GM21515 (cell line): ENCODE data around the gene EMC10.

Experiments used
- ATAC-seq: cut with Tn5 transposase; IDR thresholded peaks from one replicate; pipeline ENCODE4 v1.9.1; 2021; ENCODE audit not compliant: unreplicated experiment

Gene EMC10

DNA sequence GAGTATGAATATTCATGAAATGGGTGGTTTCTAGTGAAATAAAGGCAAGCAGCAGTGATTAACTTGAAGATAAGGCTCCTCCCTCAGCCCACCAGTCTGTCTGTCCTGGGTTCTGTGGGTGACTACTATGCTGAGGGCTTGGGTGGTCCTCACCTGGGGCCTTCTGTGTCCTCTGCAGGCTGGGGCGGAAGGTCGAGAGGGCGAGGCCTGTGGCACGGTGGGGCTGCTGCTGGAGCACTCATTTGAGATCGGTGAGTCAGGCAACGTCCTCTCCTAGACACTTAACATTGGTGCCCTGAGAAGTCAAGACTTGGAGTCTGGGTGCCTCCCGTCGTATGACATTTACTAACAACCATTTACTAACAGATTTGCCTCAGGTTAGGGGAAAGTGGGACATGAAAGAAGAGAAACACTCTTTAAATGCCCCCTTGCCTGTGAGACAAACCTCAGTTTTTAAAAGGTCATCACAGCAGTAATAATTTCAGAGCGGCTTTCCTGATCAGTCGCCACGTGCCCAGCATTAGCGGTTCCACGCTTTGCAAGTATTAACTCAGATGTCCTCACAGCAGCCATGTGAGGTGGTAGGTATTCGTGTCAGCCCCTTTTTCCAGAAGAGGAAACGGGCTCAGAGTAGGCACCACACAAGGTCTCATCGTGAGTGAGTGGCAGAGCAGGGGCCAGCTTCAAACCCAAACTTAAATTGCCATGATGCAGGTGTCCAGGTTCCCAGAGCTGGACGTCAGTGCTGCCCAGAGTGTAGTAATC is 1.6 kb downstream of the EMC10 start:
- no peak for ATAC-seq

DNA sequence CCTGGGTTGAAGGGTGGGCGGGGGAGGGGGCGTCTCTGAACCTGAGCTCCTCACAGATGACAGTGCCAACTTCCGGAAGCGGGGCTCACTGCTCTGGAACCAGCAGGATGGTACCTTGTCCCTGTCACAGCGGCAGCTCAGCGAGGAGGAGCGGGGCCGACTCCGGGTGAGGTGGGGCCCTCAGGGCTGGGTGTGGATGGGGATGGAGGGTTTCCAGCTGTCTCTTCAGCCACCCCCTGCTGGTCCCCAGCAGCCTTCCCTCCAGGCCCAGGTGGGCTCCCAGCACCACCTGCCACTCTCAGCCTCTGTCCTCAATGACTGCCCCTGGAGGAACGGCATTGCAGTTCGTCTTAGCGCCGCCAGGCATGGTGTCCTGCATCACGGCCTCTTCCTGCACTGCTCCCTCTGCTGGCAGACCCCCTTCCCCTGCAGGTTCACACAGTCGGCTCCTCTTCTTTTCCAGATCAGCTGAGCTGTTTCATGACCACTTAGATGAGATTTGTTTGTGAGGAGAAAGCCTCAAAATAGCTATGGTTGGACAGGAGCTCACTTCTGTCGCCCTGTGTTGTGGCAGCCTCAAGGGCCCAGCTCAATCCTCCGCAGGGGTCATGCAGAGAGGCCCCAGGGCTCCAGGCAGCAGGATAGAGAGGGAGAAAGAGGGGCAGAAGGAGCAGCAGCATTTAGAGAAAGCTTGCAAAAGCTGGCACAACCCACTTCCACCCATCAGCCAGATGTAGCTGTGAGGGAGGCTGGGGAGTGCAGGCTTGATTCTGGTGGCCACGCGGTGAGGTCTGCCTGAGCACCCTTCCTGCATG is 2.8 kb downstream of the EMC10 start:
- no peak for ATAC-seq

DNA sequence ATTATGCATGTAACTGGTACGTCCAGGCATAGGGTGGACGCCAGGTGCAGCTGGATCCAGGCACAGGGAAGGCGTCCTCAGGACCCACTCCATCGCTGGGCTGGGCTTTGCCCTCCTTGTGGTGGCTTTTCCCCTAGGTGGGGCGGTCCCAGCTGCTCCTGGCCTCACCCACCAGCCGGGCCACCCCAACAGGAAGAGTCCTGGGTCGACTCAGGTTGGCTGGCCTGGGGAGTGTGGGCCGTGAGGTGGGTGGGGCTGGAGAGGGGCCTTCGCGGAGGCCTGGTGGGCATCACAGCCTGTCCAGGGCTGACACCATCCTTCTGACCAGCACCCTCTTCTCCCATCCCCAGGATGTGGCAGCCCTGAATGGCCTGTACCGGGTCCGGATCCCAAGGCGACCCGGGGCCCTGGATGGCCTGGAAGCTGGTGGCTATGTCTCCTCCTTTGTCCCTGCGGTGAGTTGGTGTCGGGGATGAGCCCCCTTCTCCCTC is 3.5 kb downstream of the EMC10 start:
- ATAC-seq: no peak

DNA sequence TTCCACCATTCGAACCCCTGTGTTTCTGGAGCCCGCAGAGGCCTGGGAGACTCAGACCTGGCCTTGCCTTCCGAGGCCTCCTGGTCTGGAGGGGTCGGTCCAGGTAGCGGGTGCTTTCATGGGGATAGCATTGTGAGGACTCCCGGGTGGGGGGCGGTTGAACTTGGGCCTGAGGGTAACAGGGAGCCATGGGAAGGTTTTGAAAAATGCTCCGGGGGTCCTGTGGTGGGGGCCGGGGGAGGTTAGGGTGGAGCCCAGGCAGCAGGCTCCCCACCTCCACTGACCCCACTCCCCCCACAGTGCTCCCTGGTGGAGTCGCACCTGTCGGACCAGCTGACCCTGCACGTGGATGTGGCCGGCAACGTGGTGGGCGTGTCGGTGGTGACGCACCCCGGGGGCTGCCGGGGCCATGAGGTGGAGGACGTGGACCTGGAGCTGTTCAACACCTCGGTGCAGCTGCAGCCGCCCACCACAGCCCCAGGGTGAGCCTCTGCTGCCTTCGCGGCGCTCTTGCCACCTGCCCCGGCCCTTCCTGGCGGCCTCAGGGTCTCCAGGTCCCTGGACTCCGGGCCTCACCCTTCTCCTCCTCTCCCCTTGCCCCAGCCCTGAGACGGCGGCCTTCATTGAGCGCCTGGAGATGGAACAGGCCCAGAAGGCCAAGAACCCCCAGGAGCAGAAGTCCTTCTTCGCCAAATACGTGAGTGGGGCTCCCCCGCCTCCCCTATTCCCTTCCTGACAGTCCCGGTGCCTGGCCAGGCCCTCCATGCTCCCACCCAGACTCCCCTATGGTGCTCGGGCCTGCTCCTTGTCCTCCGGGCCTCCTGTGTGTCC is 4.2 kb downstream of the EMC10 start:
- ATAC-seq: no peak

DNA sequence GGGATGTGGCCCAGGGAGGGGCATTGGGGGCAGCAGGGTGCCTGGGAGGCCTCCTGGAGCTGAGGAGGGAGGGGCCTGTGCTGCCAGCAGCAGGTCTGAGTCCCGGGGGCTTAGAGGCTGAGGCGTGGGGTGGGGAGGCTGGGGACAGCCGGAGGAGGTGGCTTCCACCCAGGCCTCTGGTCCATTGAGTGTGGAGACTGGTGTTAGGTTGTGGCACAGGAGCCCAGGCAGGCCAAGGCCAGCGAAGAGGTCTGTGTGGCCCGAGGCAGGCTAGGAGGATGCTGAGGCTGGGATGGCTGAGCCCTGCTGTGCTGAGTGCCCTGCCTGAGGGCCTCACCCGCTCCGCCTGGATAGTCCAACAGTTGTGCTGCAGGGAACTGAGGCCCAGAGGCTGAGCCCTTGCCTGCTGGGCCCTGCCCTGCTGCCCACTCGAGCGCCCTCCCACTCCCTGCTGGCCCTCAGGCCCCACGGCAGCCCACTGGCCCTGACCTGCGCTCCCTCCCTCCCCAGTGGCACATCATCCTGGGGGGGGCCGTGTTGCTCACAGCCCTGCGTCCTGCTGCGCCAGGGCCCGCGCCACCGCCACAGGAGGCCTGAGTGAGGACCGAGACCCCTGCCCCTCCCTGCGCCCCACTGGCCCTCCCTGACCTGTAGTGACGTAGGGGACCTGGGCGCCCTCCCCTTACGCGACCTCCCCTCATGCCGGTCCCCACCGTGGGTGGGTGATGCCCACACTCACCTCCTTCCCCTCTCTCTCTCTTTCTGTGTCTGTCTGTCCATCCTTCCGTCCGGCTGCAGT is 5.2 kb downstream of the EMC10 start:
- ATAC-seq: no peak

DNA sequence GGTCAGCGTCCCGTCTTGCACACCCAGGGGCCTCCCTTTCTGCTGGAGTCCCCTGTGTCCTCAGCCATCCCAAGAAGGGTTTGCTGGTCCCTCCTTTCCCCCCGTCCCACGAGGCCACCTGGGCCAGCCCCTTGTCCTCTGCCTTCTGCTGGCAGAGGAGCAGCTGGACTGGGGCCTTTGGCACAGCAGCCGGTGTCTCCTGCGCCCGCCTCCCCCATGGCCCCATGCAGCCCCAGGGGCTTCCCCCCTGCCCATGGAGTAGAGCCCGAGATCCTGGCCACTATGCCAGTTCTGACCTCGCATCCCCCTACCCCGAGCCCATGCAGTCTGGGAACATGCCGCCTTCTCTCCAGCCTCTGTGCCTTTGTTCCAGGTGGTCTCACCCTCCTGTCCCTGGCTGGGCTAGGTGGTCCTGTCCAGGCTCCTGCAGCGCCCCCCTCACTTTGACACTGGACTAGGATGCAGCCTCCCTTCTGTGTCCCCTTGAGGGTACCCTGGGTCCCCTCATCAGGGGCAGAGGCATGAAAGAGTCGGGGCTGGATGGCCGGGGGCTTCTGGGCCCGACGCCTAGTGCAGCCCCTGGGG is 6.1 kb downstream of the EMC10 start:
- ATAC-seq: no peak

DNA sequence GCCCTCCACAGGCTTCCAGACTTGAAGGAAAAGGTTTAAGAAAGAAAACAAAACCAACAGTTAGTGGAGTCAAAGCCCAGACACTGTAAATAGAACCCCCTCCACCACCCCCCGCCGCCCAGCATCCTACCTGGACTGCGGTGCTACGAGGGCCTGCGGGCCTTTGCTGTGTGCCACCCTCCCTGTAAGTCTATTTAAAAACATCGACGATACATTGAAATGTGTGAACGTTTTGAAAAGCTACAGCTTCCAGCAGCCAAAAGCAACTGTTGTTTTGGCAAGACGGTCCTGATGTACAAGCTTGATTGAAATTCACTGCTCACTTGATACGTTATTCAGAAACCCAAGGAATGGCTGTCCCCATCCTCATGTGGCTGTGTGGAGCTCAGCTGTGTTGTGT is 6.6 kb downstream of the EMC10 start:
- no peak for ATAC-seq

DNA sequence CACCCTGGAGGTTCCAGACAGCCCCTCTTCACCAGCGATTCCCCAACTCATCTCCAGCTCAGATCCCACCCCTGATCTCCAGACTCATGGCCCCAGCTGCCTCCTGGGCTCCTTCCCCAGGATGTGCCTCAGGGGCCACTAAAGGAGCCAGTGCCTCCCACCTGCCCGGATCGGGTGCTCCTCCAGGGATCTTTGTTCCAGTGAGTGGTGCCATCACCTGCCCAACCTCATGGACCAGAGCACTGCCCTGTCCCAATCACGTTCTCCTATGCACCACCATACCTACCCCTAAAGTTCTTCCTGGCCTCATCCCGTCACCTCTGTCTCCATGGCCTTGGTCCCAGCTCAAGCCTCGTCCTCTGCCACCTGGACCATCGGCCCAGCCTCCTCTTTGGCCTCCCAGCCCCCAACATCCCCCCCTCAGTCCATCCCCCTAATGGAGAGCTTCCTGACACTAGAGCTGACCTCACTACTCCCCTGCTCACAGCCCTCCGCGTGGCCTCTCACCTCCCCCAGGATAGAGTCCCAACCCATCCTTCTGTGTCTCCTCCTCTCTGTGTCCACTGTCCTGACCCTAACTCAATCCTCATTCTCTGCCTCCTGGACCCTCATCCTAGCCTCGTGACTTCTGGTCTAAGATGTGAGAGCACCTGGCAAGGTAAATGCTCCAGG is 9.1 kb downstream of the EMC10 start:
- no peak for ATAC-seq

DNA sequence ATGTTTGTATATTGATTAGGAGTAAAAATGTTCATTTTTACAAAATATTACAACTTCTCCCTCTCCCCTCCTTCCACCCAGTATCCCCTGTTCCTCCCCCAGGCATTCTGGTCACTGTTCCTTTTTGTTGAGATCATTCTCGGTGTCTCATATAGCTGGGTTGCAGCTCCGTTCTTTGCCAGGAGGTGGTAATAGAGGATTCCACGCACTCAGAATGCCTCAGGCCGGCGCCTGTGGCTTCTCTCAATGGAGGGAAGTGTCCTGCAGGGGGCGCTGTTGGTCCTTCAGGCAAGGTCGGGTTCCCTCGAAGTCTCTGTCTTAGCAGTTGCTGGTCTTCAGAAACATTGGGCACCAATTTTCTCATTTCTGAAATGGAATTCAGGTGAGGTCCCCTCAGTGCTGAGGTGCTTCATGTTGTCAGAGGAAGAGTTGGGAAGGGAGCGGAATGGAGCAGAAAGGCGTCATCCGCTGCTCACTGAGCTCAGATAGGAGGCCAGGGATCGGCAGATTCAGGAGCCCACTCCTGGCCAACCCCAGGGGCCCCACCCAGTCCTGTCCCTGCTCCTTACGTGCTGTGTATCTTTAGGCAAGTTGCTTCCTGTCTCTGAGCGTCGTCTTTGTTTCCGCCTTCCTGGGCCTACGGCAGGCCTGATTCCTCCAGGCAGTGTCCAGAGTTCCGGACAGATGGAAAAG is 10.7 kb downstream of the EMC10 start:
- ATAC-seq: no peak

DNA sequence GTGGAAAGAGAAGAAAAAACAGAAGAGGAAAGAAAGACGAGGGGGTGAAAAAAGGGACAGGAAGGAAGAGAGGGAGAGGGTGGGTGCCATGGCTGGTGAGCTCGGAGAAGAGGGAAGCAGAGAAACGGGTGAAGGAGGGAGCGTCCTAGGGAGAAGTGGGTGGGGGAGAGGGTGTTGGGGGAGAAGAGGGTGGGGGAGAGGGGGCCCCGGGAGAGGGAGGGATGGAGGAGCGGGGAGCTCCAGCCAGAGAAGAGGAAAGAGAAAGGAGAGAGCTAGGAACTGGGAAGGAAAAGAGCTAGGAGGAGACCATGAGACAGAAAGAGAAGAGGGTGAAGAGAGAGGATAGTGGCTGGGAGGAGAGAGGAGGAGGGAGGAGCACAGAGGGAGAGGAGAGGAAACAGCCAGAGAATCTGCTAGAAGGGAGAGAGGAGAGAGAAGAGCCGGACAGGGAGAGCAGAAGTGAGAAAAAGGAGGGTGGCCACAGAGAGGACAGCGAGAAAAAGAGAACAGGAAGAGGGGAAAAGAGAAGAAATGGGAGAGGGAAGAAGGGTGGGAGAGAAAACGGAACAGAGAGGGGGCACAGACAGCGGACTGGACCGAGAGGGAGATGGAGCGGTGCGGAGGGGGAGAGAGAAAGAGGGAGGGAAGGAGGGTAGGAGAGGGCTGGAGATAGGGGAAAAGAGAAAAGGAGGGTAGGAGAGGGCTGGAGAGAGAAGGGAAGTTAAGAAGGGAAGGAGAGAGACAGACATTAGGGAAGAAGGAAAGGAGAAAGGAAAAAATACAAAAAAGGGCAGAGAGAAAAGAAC is 12.3 kb downstream of the EMC10 start:
- ATAC-seq: no peak

DNA sequence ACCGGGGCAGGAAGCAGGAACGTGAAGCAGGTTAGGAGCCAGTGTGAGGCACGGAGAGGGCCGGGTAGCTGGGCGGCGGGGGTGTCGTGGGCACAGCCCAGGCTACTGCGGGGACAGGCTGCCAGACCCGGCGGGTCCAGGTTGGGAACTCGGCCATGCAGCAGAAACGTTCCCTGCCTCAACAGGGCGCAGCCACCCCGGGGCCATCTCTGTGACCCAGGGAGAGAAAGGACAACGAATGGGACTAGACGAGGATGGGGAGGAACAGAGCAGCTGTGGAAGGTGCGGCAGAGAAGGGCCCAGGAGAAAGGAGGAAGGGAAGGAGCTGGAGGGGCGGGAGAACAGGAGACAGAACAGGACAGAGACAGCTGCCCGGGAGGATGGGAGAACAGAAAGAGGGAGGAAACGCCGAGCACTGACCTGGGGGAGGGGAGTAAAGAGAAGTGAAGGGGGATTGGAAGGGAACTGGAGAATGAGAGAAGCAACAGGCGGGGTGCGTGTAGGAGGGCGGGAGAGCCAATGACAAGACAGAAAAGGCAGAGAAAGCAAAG is 13.2 kb downstream of the EMC10 start:
- no peak for ATAC-seq

DNA sequence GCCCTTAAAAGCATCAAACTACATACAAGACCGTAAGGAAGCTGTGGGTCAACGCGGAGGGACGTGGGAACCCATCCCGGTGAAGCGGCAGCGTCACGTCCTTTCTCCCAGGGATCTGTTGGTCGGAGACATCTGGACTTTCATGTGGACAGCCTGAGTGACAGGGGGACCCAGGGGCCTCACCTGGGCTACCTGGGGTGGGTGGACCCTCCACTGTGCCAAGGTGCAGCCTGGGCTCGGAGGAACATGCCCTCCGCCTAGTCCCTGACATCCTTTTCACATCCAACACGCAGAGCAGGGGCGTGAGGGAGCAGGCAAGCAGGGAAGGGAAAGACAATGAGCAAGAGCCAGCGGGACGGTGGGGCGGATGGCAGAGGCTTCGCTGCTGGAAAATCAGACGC is 14.1 kb downstream of the EMC10 start:
- ATAC-seq: no peak

DNA sequence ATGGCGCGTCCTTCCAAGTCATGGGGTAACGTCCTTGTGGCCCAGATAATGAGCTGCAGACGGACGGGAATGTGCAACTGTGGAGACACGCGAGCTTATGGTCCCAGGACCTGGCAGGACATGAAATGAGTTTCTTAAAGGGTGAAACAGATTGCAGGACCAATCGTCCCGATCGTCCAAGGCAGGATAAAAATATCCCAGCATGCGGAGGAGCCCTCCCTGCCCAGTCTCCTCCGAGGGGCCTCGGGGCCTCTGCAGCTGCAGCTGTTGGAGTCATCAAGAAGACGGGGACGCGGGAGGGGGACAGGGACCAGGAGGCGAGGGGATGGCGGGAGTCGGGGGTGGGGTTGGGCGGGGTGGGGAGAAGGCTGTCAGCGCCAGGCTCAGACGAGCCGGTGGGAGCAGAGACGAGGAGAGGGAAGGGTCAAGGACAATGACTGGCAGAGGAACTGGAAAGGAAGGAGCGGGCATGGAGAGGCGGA is 14.7 kb downstream of the EMC10 start:
- ATAC-seq: no peak

DNA sequence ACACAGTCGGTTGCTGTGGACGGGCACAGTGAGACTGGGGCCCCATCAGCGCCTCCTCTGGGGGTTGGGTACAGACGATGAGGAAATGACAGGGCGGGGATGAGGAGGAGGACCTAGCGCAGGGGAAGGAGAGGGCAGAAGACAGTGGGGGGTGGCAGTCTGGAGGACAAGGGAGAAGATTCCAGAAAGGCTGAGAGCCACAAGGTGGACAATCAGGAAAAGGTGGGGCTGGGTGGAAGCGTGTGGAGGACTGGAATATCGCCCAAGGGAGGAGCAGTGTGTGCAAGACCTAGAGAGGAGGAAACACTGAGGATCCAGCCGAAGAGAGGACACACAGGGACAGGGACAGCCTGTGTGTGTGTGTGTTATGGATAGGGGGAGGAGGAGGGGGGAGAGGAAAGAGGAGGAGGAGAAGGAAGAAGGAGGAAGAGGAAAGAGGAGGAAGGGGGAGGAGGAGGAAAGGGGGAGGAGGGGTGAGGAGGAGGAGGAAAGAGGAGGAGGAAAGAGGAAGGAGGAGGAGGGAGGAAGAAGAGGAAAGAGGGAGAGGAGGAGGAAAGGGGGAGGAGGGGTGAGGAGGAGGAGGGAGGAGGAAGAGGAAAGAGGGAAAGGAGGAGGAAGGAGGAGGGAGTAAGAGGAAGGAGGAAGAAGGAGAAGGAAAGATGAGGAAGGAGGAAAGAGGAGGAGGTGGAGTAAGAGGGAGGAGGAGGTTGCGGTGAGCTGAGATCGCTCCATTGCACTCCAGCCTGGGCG is 16.2 kb downstream of the EMC10 start:
- no peak for ATAC-seq

DNA sequence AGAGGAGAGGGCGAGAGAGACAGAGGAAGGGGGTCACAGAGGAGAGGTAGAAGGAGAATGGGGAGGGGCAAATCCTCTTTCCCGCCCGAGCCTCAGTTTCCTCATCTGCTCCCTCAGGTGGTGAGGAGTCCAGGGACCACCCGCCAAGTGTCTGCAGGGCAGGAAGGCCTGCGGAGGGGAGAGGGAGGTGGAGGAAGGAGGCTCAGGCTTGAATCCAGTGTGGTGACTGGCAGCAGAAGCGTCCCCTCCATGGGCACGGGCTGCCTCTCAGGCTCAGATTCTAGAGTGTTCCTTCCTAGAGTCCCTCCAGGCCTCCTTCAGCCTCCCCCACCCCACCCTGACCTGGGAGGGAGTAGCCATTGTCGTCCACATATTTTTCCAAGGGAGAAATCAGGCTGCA is 16.9 kb downstream of the EMC10 start:
- ATAC-seq: no peak

DNA sequence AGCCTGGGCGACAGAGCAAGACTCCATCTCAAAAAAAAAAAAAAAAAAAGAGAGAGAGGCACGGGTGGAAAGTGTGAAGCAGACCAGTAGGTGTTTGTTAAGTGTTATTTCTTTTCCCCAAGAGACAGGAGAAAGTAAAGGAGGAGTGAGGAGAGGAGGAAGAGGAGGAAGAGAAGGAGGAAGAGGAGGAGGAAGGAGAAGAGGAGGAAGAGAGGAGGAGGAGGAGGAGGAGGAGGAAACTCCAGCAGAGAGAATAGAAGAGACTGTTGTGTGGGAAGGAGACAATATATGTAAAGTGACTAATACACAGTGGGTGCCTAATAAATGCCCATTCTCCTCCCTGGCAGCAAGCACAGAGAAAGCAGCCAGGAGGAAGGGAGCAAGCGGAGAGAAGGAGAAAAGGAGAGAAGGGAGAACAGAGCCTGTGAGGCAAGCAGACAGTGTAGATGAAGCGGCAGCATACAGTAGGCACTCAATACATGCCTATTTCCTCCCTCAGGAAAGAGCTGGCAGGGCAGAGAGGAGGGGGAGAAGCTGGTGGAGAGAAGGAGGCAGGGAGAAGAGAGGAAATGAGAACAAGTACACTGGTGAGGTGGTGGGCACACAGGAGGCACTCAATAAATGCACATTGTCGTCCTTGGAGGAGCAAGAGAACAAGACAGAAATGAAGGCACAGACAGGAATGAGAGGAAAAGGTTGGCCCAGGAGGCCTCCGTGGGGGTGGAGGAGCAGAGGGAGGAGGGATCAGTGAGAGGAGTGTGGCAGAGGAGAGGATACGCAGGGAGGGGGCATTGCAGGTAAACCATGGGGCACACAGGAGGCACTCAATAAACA is 18.1 kb downstream of the EMC10 start:
- no peak for ATAC-seq
